ENCODE data around the gene HID1.
A peak's percentile ranks its signal among the peaks of the same experiment; 100 is the strongest.
"Not testable (repeated sequence)": the region's sequence is repeated elsewhere in the genome, so short reads cannot be mapped to it uniquely, and the experiment has no call there.

Gene HID1

GRCh38 chr17:74971069-74971841 is 1.3 kb downstream of the HID1 start:
- H3K27me3 ChIP-seq (ENCODE audit: insufficient read depth, low read length): peaks cover 35% of the 10 kb centered on the region
- H2AFZ ChIP-seq (ENCODE audit: low read depth, low read length): no peak overlapping the region
- H3K36me3 ChIP-seq (ENCODE audit: insufficient read depth, low read length): no peaks in the 10 kb centered on the region
- H3K9me3 ChIP-seq (ENCODE audit: low read length): no peaks in the 10 kb centered on the region
- peaks cover 8% of the 10 kb centered on the region for H3K4me1 ChIP-seq (ENCODE audit: insufficient read depth, low read length)
- peak overlapping the region; percentile 57 for H3K4me3 ChIP-seq (ENCODE audit: low read length)

GRCh38 chr17:74970395-74970794 is 2.2 kb downstream of the HID1 start:
- Histone ChIP-seq H2AFZ (ENCODE audit: low read depth, low read length) (no peak overlapping the region), H3K9me3 (ENCODE audit: low read length) (no peaks in the 10 kb centered on the region), H3K27me3 (ENCODE audit: insufficient read depth, low read length) (peaks cover 35% of the 10 kb centered on the region), H3K4me3 (ENCODE audit: low read length) (no peak overlapping the region), H3K4me1 (ENCODE audit: insufficient read depth, low read length) (peaks cover 8% of the 10 kb centered on the region), H3K36me3 (ENCODE audit: insufficient read depth, low read length) (no peaks in the 10 kb centered on the region)

- H3K4me1 ChIP-seq (ENCODE audit: insufficient read depth, low read length); H3K36me3 ChIP-seq (ENCODE audit: insufficient read depth, low read length); H2AFZ ChIP-seq (ENCODE audit: low read depth, low read length); H3K4me3 ChIP-seq (ENCODE audit: low read length); H3K9me3 ChIP-seq (ENCODE audit: low read length): not testable (repeated sequence)
- H3K27me3 ChIP-seq (ENCODE audit: insufficient read depth, low read length): peaks cover 37% of the 10 kb centered on the region
Observed at GRCh38 chr17:74969501-74969900, 3.1 kb downstream of the HID1 start.

- Histone ChIP-seq H3K4me3 (ENCODE audit: low read length) (no peak overlapping the region), H3K9me3 (ENCODE audit: low read length) (no peaks in the 10 kb centered on the region), H3K36me3 (ENCODE audit: insufficient read depth, low read length) (no peaks in the 10 kb centered on the region), H3K4me1 (ENCODE audit: insufficient read depth, low read length) (peaks cover 8% of the 10 kb centered on the region), H3K27me3 (ENCODE audit: insufficient read depth, low read length) (peaks cover 31% of the 10 kb centered on the region), H2AFZ (ENCODE audit: low read depth, low read length) (no peak overlapping the region)
Observed at GRCh38 chr17:74968361-74968780, 4.2 kb downstream of the HID1 start.

GRCh38 chr17:74964988-74965622 is 7.5 kb downstream of the HID1 start:
- Histone ChIP-seq H3K27me3 (ENCODE audit: insufficient read depth, low read length) (peaks cover 8% of the 10 kb centered on the region), H3K4me3 (ENCODE audit: low read length) (no peak overlapping the region), H3K9me3 (ENCODE audit: low read length) (no peaks in the 10 kb centered on the region), H3K4me1 (ENCODE audit: insufficient read depth, low read length) (no peaks in the 10 kb centered on the region), H3K36me3 (ENCODE audit: insufficient read depth, low read length) (no peaks in the 10 kb centered on the region), H2AFZ (ENCODE audit: low read depth, low read length) (no peak overlapping the region)

GRCh38 chr17:74964246-74964761 is 8.3 kb downstream of the HID1 start:
- Histone ChIP-seq H3K27me3 (ENCODE audit: insufficient read depth, low read length) (peaks cover 14% of the 10 kb centered on the region), H2AFZ (ENCODE audit: low read depth, low read length) (no peak overlapping the region), H3K4me3 (ENCODE audit: low read length) (no peak overlapping the region), H3K36me3 (ENCODE audit: insufficient read depth, low read length) (no peaks in the 10 kb centered on the region), H3K4me1 (ENCODE audit: insufficient read depth, low read length) (no peaks in the 10 kb centered on the region), H3K9me3 (ENCODE audit: low read length) (no peaks in the 10 kb centered on the region)

- no peak overlapping the region for H3K4me3 ChIP-seq (ENCODE audit: low read length)
Observed at GRCh38 chr17:74963656-74964055, 8.9 kb downstream of the HID1 start.

GRCh38 chr17:74962622-74963394 is 9.8 kb downstream of the HID1 start:
- Histone ChIP-seq H3K36me3 (ENCODE audit: insufficient read depth, low read length) (no peaks in the 10 kb centered on the region), H3K4me1 (ENCODE audit: insufficient read depth, low read length) (no peaks in the 10 kb centered on the region), H2AFZ (ENCODE audit: low read depth, low read length) (no peak overlapping the region), H3K9me3 (ENCODE audit: low read length) (no peaks in the 10 kb centered on the region), H3K4me3 (ENCODE audit: low read length) (no peak overlapping the region), H3K27me3 (ENCODE audit: insufficient read depth, low read length) (peaks cover 20% of the 10 kb centered on the region)

More at GRCh38 chr17:74963656-74964055, 8.9 kb downstream of the HID1 start:
- Histone ChIP-seq H3K36me3 (ENCODE audit: insufficient read depth, low read length) (no peaks in the 10 kb centered on the region), H3K27me3 (ENCODE audit: insufficient read depth, low read length) (peaks cover 20% of the 10 kb centered on the region), H3K4me1 (ENCODE audit: insufficient read depth, low read length) (no peaks in the 10 kb centered on the region), H2AFZ (ENCODE audit: low read depth, low read length) (no peak overlapping the region), H3K9me3 (ENCODE audit: low read length) (no peaks in the 10 kb centered on the region)

GRCh38 chr17:74961657-74962350 is 10.8 kb downstream of the HID1 start:
- no peak overlapping the region for H3K4me3 ChIP-seq (ENCODE audit: low read length)

GRCh38 chr17:74960570-74961342 is 11.8 kb downstream of the HID1 start:
- peaks cover 28% of the 10 kb centered on the region for H3K27me3 ChIP-seq (ENCODE audit: insufficient read depth, low read length)
- no peaks in the 10 kb centered on the region for H3K4me1 ChIP-seq (ENCODE audit: insufficient read depth, low read length)
- no peaks in the 10 kb centered on the region for H3K36me3 ChIP-seq (ENCODE audit: insufficient read depth, low read length)
- H2AFZ ChIP-seq (ENCODE audit: low read depth, low read length): no peak overlapping the region
- H3K4me3 ChIP-seq (ENCODE audit: low read length): no peak overlapping the region
- H3K9me3 ChIP-seq (ENCODE audit: low read length): no peaks in the 10 kb centered on the region

More at GRCh38 chr17:74961657-74962350, 10.8 kb downstream of the HID1 start:
- H2AFZ ChIP-seq (ENCODE audit: low read depth, low read length): no peak overlapping the region
- H3K9me3 ChIP-seq (ENCODE audit: low read length): no peaks in the 10 kb centered on the region
- H3K4me1 ChIP-seq (ENCODE audit: insufficient read depth, low read length): no peaks in the 10 kb centered on the region
- H3K36me3 ChIP-seq (ENCODE audit: insufficient read depth, low read length): no peaks in the 10 kb centered on the region
- H3K27me3 ChIP-seq (ENCODE audit: insufficient read depth, low read length): peaks cover 20% of the 10 kb centered on the region

GRCh38 chr17:74959826-74960515 is 12.6 kb downstream of the HID1 start:
- Histone ChIP-seq H3K9me3 (ENCODE audit: low read length) (no peaks in the 10 kb centered on the region), H3K27me3 (ENCODE audit: insufficient read depth, low read length) (peaks cover 31% of the 10 kb centered on the region), H3K4me1 (ENCODE audit: insufficient read depth, low read length) (no peaks in the 10 kb centered on the region), H2AFZ (ENCODE audit: low read depth, low read length) (no peak overlapping the region), H3K36me3 (ENCODE audit: insufficient read depth, low read length) (no peaks in the 10 kb centered on the region), H3K4me3 (ENCODE audit: low read length) (no peak overlapping the region)
